ENCODE measurements around the gene CROCC. TPM values are rescaled to one million over a fixed set of nuclear protein-coding genes. Genes with fewer than 3 reads are reported as not detected.
A peak's percentile ranks its signal among the peaks of the same experiment; 100 is the strongest.

Gene CROCC
- total RNA-seq, 2 experiments from 2014 or later: 27.7 to 28.5 TPM

GRCh38 chr1:17007121-17007520 is 85.4 kb downstream of the CROCC start:
- Mint-ChIP-seq H3K4me1 (ENCODE audit: low read depth) (peaks cover 17% of the 10 kb centered on the region), H3K27ac (no peak overlapping the region), H3K27me3 (no peaks in the 10 kb centered on the region), H3K36me3 (ENCODE audit: low read depth) (peaks cover 5% of the 10 kb centered on the region), H3K4me3 (no peak overlapping the region), H3K9me3 (no peaks in the 10 kb centered on the region)
- CTCF ChIA-PET: interaction anchor here (1.4 kb wide), 1 partner anchor 12 kb away, joined by 3 read pairs; no protein-coding TSS in a partner anchor
- DNase-seq (no peak), ATAC-seq (no peak)
- intact Hi-C loops (cut with micrococcal nuclease): no loop called here
- no peak for TF ChIP-seq CTCF (IDR thresholded peaks at IDR 0.05)
- POLR2A ChIA-PET: no interaction called here

GRCh38 chr1:17008208-17008855 is 86.6 kb downstream of the CROCC start:
- H3K4me1 Mint-ChIP-seq (ENCODE audit: low read depth): peaks cover 19% of the 10 kb centered on the region
- H3K4me3 Mint-ChIP-seq: no peak overlapping the region
- H3K27me3 Mint-ChIP-seq: no peaks in the 10 kb centered on the region
- ATAC-seq: no peak
- no peak for TF ChIP-seq CTCF (IDR thresholded peaks at IDR 0.05)
- peaks cover 5% of the 10 kb centered on the region for H3K36me3 Mint-ChIP-seq (ENCODE audit: low read depth)
- ChIA-PET CTCF (no interaction called here), POLR2A (interaction anchor here (0.5 kb wide), 1 partner anchor 50 kb away, joined by 3 read pairs; no protein-coding TSS in a partner anchor)
- H3K9me3 Mint-ChIP-seq: no peaks in the 10 kb centered on the region
- intact Hi-C loops (cut with micrococcal nuclease): no loop called here
- no peak for DNase-seq
- no peak overlapping the region for H3K27ac Mint-ChIP-seq

- H3K36me3 Mint-ChIP-seq (ENCODE audit: low read depth): no peaks in the 10 kb centered on the region
- no peak for ATAC-seq
- TF ChIP-seq CTCF (IDR thresholded peaks at IDR 0.05): no peak
- H3K4me1 Mint-ChIP-seq (ENCODE audit: low read depth): peaks cover 19% of the 10 kb centered on the region
- CTCF ChIA-PET: interaction anchor here (1.3 to 1.5 kb wide), 4 partner anchors 13 to 49 kb away, joined by 3 to 4 read pairs (median 3); no protein-coding TSS in a partner anchor
- no peak for DNase-seq
- intact Hi-C loops (cut with micrococcal nuclease): no loop called here
- POLR2A ChIA-PET: no interaction called here
- H3K9me3 Mint-ChIP-seq: no peaks in the 10 kb centered on the region
- no peak overlapping the region for H3K27ac Mint-ChIP-seq
- H3K27me3 Mint-ChIP-seq: no peaks in the 10 kb centered on the region
- no peak overlapping the region for H3K4me3 Mint-ChIP-seq
Measured at GRCh38 chr1:17009706-17010105, 88.0 kb downstream of the CROCC start.

- TF ChIP-seq CTCF (IDR thresholded peaks at IDR 0.05): no peak
- Mint-ChIP-seq H3K27me3 (no peaks in the 10 kb centered on the region), H3K36me3 (ENCODE audit: low read depth) (no peaks in the 10 kb centered on the region), H3K9me3 (no peaks in the 10 kb centered on the region), H3K4me1 (ENCODE audit: low read depth) (peaks cover 19% of the 10 kb centered on the region), H3K4me3 (peak overlapping the region; percentile 78), H3K27ac (peak overlapping the region; percentile 42)
- intact Hi-C loops (cut with micrococcal nuclease): no loop called here
- CTCF ChIA-PET: interaction anchor here (1.4 to 1.5 kb wide), 2 partner anchors 12 to 38 kb away, joined by 3 to 4 read pairs; no protein-coding TSS in a partner anchor
- ATAC-seq (no peak), DNase-seq (peak; percentile 14)
- POLR2A ChIA-PET: interaction anchor here (0.6 to 1.2 kb wide), 2 partner anchors 10 to 11 kb away, joined by 3 to 4 read pairs; no protein-coding TSS in a partner anchor
Measured at GRCh38 chr1:17011092-17011438, 89.3 kb downstream of the CROCC start.
